Chondrocyte (in vitro differentiated cells): ENCODE data around the gene MEPCE. TPM values are rescaled to one million over a fixed set of nuclear protein-coding genes. Genes with fewer than 3 reads are reported as not detected.
"Not testable (repeated sequence)": the region's sequence is repeated elsewhere in the genome, so short reads cannot be mapped to it uniquely, and the experiment has no call there.

Experiments
- DNase-seq: peaks from one replicate; pipeline ENCODE4 v3.0.0; 2021; ENCODE audit warnings: mixed read lengths, low spot score
- H3K27ac Mint-ChIP-seq: one replicate; pipeline ENCODE4 v1.8.0; 2021; ENCODE audit warnings: mild to moderate bottlenecking, moderate library complexity, mixed read lengths; ENCODE audit not compliant: unreplicated experiment
- H3K27me3 Mint-ChIP-seq: 2 replicates; pipeline ENCODE4 v1.8.0; 2021; ENCODE audit warnings: low read depth, mixed read lengths
- H3K36me3 Mint-ChIP-seq: 2 replicates; pipeline ENCODE4 v1.8.0; 2021; ENCODE audit warnings: low read depth, mixed read lengths
- H3K4me1 Mint-ChIP-seq: 2 replicates; pipeline ENCODE4 v1.8.0; 2021; ENCODE audit warnings: low read depth, mild to moderate bottlenecking, mixed read lengths
- H3K4me3 Mint-ChIP-seq: one replicate; pipeline ENCODE4 v1.8.0; 2021; ENCODE audit warnings: mild to moderate bottlenecking, moderate library complexity, mixed read lengths; ENCODE audit not compliant: unreplicated experiment
- H3K9me3 Mint-ChIP-seq: 2 replicates; pipeline ENCODE4 v1.8.0; 2021; ENCODE audit warnings: low read depth, mixed read lengths
- CTCF ChIP-seq: fragments of 200-600 bp; sonication (generic); IDR thresholded peaks from 2 replicates; pipeline ENCODE4 v1.5.0; 2021; ENCODE audit warnings: antibody characterized with exemption, mild to moderate bottlenecking, moderate library complexity
- total RNA-seq: library from RNA; stranded (reverse); gene quantifications from 3 replicates; pipeline ENCODE4 v1.2.1, GENCODE V29; 2021

The MEPCE gene
- total RNA-seq, 1 donor from 2014 or later, result 30.9 TPM

DNA sequence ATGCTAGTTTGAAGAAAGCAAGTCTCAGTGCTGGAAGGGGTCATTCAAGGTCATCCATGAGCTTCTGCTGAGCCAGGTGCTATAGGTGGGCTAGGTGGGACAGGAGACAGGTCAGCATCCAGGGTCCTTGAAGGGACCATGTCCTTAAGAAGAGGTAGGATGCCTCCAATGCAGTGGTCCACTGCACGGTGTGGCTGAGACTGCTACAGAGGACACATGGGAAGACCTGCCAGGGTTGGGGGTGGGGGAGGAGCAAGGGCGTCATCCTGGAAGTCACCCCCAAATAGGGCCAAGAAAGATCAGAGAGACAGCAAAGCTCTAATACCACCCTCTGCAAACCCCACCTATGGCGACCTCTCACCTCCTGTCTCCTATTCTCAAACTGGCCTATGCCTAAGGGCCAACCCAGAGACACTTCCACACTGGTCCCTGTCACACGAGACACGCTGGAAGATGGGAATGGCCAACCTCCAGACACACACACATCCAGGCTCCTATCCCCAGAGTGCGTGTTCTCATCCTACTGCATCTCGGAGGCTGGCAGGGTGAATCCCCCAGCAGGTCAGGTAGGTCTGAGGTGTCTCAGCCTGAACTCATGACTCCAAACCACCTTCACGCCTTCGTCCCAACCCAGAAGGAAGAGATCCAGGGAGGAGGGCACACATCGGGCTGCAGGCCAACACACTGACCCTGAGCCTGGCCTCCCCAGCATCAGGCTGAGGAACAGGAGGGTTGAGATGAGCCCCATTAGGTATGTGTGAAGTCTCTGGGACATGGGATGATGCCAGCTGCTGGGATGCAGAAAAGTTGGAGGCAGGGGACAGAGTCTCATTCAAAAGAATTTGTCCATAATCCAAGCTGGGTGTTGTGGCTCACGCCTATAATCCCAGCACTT is 12.3 kb downstream of the MEPCE start:
- TF ChIP-seq CTCF, result no peak
- no peak overlapping the region for H3K27ac Mint-ChIP-seq
- H3K27me3 Mint-ChIP-seq, result no peaks in the 10 kb centered on the region
- peaks cover 4% of the 10 kb centered on the region for H3K4me1 Mint-ChIP-seq
- H3K4me3 Mint-ChIP-seq, result no peak overlapping the region
- no peaks in the 10 kb centered on the region for H3K36me3 Mint-ChIP-seq
- H3K9me3 Mint-ChIP-seq, result no peaks in the 10 kb centered on the region
- DNase-seq, result peak; percentile 50

- Mint-ChIP-seq H3K4me1 (peaks cover 4% of the 10 kb centered on the region), H3K4me3 (no peak overlapping the region), H3K9me3 (no peaks in the 10 kb centered on the region), H3K36me3 (no peaks in the 10 kb centered on the region), H3K27ac (no peak overlapping the region), H3K27me3 (no peaks in the 10 kb centered on the region)
- DNase-seq, result peak; percentile 54
- TF ChIP-seq CTCF, result no peak
These were observed 13.6 kb downstream of the MEPCE start for GRCh38 chr7:100443096-100443840.

DNA sequence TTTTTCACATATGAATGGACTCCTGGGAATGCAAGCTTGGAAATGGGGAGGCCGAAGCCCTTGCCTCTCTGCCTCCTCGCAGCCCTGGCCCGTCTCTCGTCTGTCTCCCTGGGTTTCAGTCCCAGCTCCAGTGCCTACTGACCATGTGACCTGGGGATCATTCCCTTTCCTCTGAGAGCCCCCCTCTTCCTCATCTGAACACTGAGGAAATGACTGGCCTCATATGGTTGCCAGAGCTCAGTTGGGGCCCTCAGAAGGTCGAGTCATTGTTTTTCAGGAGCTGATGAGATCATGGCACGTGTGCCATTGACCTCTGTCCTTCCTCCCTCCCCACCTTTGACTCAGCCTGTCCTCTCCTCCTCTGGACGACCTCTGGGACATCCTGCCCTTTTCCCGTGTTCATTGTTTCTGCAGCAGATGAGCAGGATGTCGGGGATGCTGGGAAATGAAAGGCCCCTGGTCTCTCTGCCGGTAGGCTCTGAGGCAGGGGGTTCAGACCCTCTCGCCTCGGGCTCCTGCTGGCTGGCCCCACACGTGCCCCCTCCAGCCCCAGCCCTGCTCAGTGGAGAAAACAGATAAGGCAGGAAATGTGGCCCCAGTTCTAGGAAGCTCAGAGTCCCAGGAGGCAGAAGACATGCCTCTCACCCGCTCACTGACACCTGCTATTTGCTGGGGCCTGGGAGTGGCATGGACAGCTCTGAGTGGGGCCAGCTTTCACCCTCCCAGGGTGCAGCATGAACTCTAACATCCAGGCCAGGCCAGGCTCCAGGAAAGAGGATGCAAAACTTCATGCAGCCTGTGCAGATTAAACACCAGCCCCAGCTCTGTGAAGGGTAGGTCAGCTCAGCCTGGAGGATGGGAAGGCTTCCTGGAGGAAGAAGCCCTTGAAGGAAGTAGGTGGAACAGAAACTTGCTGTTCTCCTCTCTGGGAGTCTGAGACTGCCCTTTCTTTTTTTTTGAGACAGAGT is 15.0 kb downstream of the MEPCE start:
- H3K4me3 Mint-ChIP-seq, result no peak overlapping the region
- peak; percentile 54 for DNase-seq

DNA sequence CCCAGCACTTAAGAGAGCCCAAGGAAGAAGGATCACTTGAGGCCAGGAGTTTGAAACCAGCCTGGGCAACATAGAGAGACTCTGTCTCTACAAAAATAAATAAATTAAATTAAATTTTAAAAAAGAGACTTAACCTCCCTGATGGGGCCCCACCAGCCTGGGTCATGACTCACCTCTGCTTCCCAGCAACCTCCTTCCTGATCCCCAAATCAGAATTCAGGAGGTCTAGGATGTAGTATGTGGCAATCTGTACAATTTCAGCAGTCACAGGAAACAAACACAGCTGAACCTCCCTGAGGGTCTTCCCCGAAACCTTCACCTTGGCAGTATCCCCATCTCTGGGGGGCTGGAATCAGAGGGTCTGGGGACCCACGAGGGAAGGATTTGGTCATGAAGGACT is 16.4 kb downstream of the MEPCE start:
- DNase-seq, result no peak
- Mint-ChIP-seq H3K4me3 (no peak overlapping the region), H3K27me3 (no peaks in the 10 kb centered on the region), H3K9me3 (no peaks in the 10 kb centered on the region), H3K4me1 (peaks cover 8% of the 10 kb centered on the region), H3K27ac (no peak overlapping the region), H3K36me3 (no peaks in the 10 kb centered on the region)
- no peak for TF ChIP-seq CTCF

More for the DNA sequence above, 15.0 kb downstream of the MEPCE start:
- Mint-ChIP-seq H3K36me3 (no peaks in the 10 kb centered on the region), H3K27me3 (no peaks in the 10 kb centered on the region), H3K4me1 (peaks cover 4% of the 10 kb centered on the region), H3K9me3 (no peaks in the 10 kb centered on the region), H3K27ac (no peak overlapping the region)
- no peak for TF ChIP-seq CTCF

GRCh38 chr7:100447363-100447762 is 17.7 kb downstream of the MEPCE start:
- not testable (repeated sequence) for DNase-seq, H3K9me3 Mint-ChIP-seq, H3K36me3 Mint-ChIP-seq, H3K27me3 Mint-ChIP-seq, H3K4me3 Mint-ChIP-seq, H3K4me1 Mint-ChIP-seq, H3K27ac Mint-ChIP-seq
